SK-N-SH (cell line): ENCODE measurements around the gene HLA-DPB1. TPM values are rescaled to one million over a fixed set of nuclear protein-coding genes. Genes with fewer than 3 reads are reported as not detected.

Experiments used
- CTCF ChIA-PET: fragments of 300-600, 350-600 bp; formaldehyde crosslinking; extraction: SDS; loops from one replicate; lab custom pipeline; 2021; lab: Yijun Ruan, JAX
- POLR2A ChIA-PET: fragments of 350-600 bp; sonication (Branson Sonifier 250); formaldehyde crosslinking; extraction: SDS; loops from one replicate; lab custom pipeline; 2020; ENCODE audit warnings: antibody characterized with exemption, inconsistent platforms; lab: Yijun Ruan, JAX
- DNase-seq: peaks from one replicate; pipeline ENCODE4 v3.0.0; 2012
- H2AFZ ChIP-seq: fragments of 200-600 bp; sonication (generic); 2 replicates; pipeline ENCODE4 v1.8.1; 2016; ENCODE audit warnings: antibody characterized with exemption, mild to moderate bottlenecking, low read depth
- H3F3A ChIP-seq: fragments of 200-600 bp; sonication (generic); replicated peaks from 2 replicates; pipeline ENCODE3; 2016; ENCODE audit warnings: antibody characterized with exemption, mild to moderate bottlenecking; ENCODE audit not compliant: insufficient read depth
- H3K27ac ChIP-seq, 2 experiments: fragments of 200-500 bp in 1 of 2; fragments of 200-600 bp in 1 of 2; sonication (Bioruptor generic) in 1 of 2; sonication (generic), shearing (Covaris generic) in 1 of 2; 2 replicates each; pipeline versions ENCODE4 v1.5.1 to v1.6.1; 2014 to 2016; ENCODE audit warnings: low read depth in 2 of 2, inconsistent platforms in 1 of 2, low read length in 1 of 2, mild to moderate bottlenecking in 1 of 2, mixed read lengths in 1 of 2
- H3K27me3 ChIP-seq: fragments of 200-600 bp; sonication (generic), shearing (Covaris generic); 2 replicates; pipeline ENCODE4 v1.6.1; 2016; ENCODE audit warnings: mixed run types; ENCODE audit not compliant: insufficient read depth
- H3K36me3 ChIP-seq, 2 experiments: fragments of 200-500 bp in 1 of 2; fragments of 200-600 bp in 1 of 2; sonication (Bioruptor generic) in 1 of 2; sonication (generic) in 1 of 2; replicated peaks in 1 of 2; 2 replicates each; pipeline versions ENCODE3 to v1.5.1; 2014 to 2016; ENCODE audit warnings: low read length in 1 of 2, mild to moderate bottlenecking in 1 of 2; ENCODE audit not compliant: insufficient read depth in 2 of 2, control insufficient read depth in 1 of 2
- H3K4me1 ChIP-seq, 2 experiments: fragments of 200-500 bp in 1 of 2; fragments of 200-600 bp in 1 of 2; sonication (Bioruptor generic) in 1 of 2; sonication (generic), shearing (Covaris generic) in 1 of 2; 2 replicates each; pipeline versions ENCODE4 v1.5.1 to v1.6.1; 2014 to 2016; ENCODE audit warnings: low read depth in 1 of 2, low read length in 1 of 2, mixed run types in 1 of 2; ENCODE audit not compliant: insufficient read depth in 2 of 2, control insufficient read depth in 1 of 2
- H3K4me2 ChIP-seq: fragments of 200-600 bp; sonication (generic), shearing (Covaris generic); 2 replicates; pipeline ENCODE4 v1.6.1; 2017; ENCODE audit warnings: mixed run types
- H3K4me3 ChIP-seq, 2 experiments: fragments of 200-500 bp in 1 of 2; fragments of 200-600 bp in 1 of 2; sonication (Bioruptor generic) in 1 of 2; sonication (generic), shearing (Covaris generic) in 1 of 2; 2 replicates each; pipeline versions ENCODE4 v1.5.1 to v1.8.1; 2014 to 2016; ENCODE audit warnings: low read depth in 2 of 2, inconsistent platforms in 1 of 2, low read length in 1 of 2, mild to moderate bottlenecking in 1 of 2, mixed read lengths in 1 of 2, moderate library complexity in 1 of 2
- H3K79me2 ChIP-seq: fragments of 200-600 bp; sonication (generic); 2 replicates; pipeline ENCODE4 v1.8.1; 2017; ENCODE audit warnings: mild to moderate bottlenecking; ENCODE audit not compliant: insufficient read depth
- H3K9ac ChIP-seq: fragments of 200-600 bp; sonication (generic); 2 replicates; pipeline ENCODE4 v1.6.1; 2017; ENCODE audit warnings: mixed run types
- H3K9me2 ChIP-seq: fragments of 200-600 bp; sonication (generic); 2 replicates; pipeline ENCODE4 v1.6.1; 2017; ENCODE audit warnings: mixed run types
- H3K9me3 ChIP-seq: fragments of 200-600 bp; sonication (generic); 2 replicates; pipeline ENCODE4 v1.6.1; 2017; ENCODE audit warnings: mixed run types, mild to moderate bottlenecking, moderate library complexity
- H4K20me1 ChIP-seq: fragments of 200-600 bp; sonication (generic); 2 replicates; pipeline ENCODE4 v1.6.1; 2017; ENCODE audit warnings: mild to moderate bottlenecking, mixed run types; ENCODE audit not compliant: insufficient read depth
- CHD2 ChIP-seq: fragments of 150-350 bp; IDR thresholded peaks from 2 replicates; pipeline ENCODE4 v1.6.1; 2018; ENCODE audit warnings: low read length; ENCODE audit not compliant: partially characterized antibody
- EP300 ChIP-seq, 2 experiments: IDR thresholded peaks; 2 replicates each; pipeline versions ENCODE4 v1.4.0 to v1.6.1; 2012; ENCODE audit warnings: borderline replicate concordance in 1 of 2, low read depth in 1 of 2, low read length in 1 of 2
- FOSL2 ChIP-seq: IDR thresholded peaks from 2 replicates; pipeline ENCODE4 v1.4.0; 2012; ENCODE audit warnings: low read depth, mild to moderate bottlenecking, moderate library complexity, borderline replicate concordance
- FOXJ3 ChIP-seq: sonication (generic); formaldehyde crosslinking; IDR thresholded peaks from 2 replicates; pipeline ENCODE4 v1.5.1; 2020; ENCODE audit warnings: mild to moderate bottlenecking, missing genetic modification reagents
- FOXM1 ChIP-seq: IDR thresholded peaks from 2 replicates; pipeline ENCODE4 v1.4.0; 2012; ENCODE audit warnings: low read depth, mild to moderate bottlenecking
- GABPA ChIP-seq: IDR thresholded peaks from 2 replicates; pipeline ENCODE4 v1.4.0; 2012; ENCODE audit warnings: low read depth, mild to moderate bottlenecking
- GATA2 ChIP-seq: sonication (generic); formaldehyde crosslinking; IDR thresholded peaks from 2 replicates; pipeline ENCODE4 v1.5.0; 2020; ENCODE audit warnings: mild to moderate bottlenecking, missing genetic modification reagents
- JUND ChIP-seq: IDR thresholded peaks from 2 replicates; pipeline ENCODE4 v1.4.0; 2012
- MEF2A ChIP-seq: IDR thresholded peaks from 2 replicates; pipeline ENCODE4 v1.4.0; 2012; ENCODE audit warnings: low read depth, borderline replicate concordance
- MXI1 ChIP-seq: IDR thresholded peaks from 2 replicates; pipeline ENCODE4 v1.6.1; 2012; ENCODE audit warnings: mild to moderate bottlenecking, low read depth, low read length, improper control_type of control experiment
- POLR2AphosphoS5 ChIP-seq: IDR thresholded peaks from 2 replicates; pipeline ENCODE4 v1.6.1; 2012; ENCODE audit warnings: low read depth, low read length
- RAD21 ChIP-seq: IDR thresholded peaks from 2 replicates; pipeline ENCODE4 v1.6.1; 2012; ENCODE audit warnings: mild to moderate bottlenecking, low read length
- RCOR1 ChIP-seq: fragments of 150-350 bp; IDR thresholded peaks from 2 replicates; pipeline ENCODE4 v1.6.1; 2017; ENCODE audit warnings: antibody characterized with exemption, low read length
- TCF12 ChIP-seq: IDR thresholded peaks from 2 replicates; pipeline ENCODE4 v1.4.0; 2012
- TEAD4 ChIP-seq: IDR thresholded peaks from 2 replicates; pipeline ENCODE4 v1.4.0; 2012; ENCODE audit warnings: mild to moderate bottlenecking, borderline replicate concordance; ENCODE audit not compliant: insufficient read depth
- YY1 ChIP-seq: IDR thresholded peaks from 2 replicates; pipeline ENCODE4 v1.4.0; 2012; ENCODE audit warnings: low read depth, mild to moderate bottlenecking
- WGBS: methylation state at CpG from one replicate; pipeline ENCODE4 v1.1.6; 2017; ENCODE audit warnings: low lambda C conversion rate; 5-methylcytosine and 5-hydroxymethylcytosine counted together
- polyA plus RNA-seq, 3 experiments: library from polyadenylated mRNA; depleted of rRNA; stranded (reverse); fragments of >200 nt; gene quantifications; 2 replicates each; pipeline ENCODE4 v1.2.3, GENCODE V29; 2012
- TF ChIP-seq, protein P1 (sequence below): IDR thresholded peaks from 2 replicates; pipeline ENCODE4 v1.6.1; 2012; ENCODE audit warnings: mild to moderate bottlenecking, low read depth, low read length, moderate library complexity
- TF ChIP-seq, protein P2 (sequence below): IDR thresholded peaks from 2 replicates; pipeline ENCODE4 v1.4.0; 2012; ENCODE audit warnings: low read depth
- TF ChIP-seq, protein P3 (sequence below): IDR thresholded peaks from 2 replicates; pipeline ENCODE4 v1.4.0; 2012; ENCODE audit warnings: low read depth, borderline replicate concordance
- TF ChIP-seq, protein P4 (sequence below): fragments of 150-350 bp; IDR thresholded peaks from 2 replicates; pipeline ENCODE4 v1.6.1; 2016; ENCODE audit warnings: mild to moderate bottlenecking, low read depth, low read length

The HLA-DPB1 gene
- polyA plus RNA-seq, 1 of the 3 experiments (the other 2 are of a cell fraction), result 2.0 TPM

DNA sequence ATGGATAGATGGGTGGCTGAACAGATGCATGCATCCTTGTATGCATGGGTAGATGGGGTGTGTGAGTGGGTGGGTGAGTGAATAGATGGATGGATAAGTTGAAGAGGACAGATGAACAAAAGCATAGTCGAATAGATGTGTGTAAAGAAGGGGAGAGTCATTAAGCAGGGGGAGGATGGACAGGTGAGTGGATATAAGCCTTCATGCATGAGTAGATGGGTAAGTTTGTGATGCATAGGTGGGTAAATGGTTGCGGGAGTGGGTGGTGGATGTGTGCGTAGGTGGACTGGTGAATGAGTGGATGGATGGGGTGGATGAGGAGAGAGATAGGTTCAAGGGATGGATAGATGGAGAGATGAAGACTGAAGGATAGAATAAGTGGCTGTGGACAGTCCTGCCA is 29.6 kb downstream of the HLA-DPB1 start:
- Histone ChIP-seq H3K9ac (no peak overlapping the region), H3K9me3 (peaks cover 3% of the 10 kb centered on the region; the same call in 1 of the 2 replicates), H4K20me1 (no peaks in the 10 kb centered on the region), H3K36me3 (no peaks in the 10 kb centered on the region), H3K4me2 (no peak overlapping the region), H3F3A (no peaks in the 10 kb centered on the region), H3K79me2 (no peaks in the 10 kb centered on the region), H3K4me1 (no peaks in the 10 kb centered on the region), H3K9me2 (no peaks in the 10 kb centered on the region), H3K27me3 (peaks cover 24% of the 10 kb centered on the region; the same call in 1 of the 2 replicates), H3K4me3 (no peak overlapping the region), H2AFZ (no peak overlapping the region), H3K27ac (no peak overlapping the region)
- TF ChIP-seq EP300 (IDR thresholded peaks at IDR 0.05; ENCODE audit: borderline replicate concordance in 1 of 2, low read depth in 1 of 2, low read length in 1 of 2), result no peak
- no peak for TF ChIP-seq POLR2AphosphoS5
- TF ChIP-seq RAD21, result no peak
- TF ChIP-seq MEF2A, result no peak
- TF ChIP-seq TEAD4, result no peak
- TF ChIP-seq JUND, result no peak
- TF ChIP-seq, protein P1, sequence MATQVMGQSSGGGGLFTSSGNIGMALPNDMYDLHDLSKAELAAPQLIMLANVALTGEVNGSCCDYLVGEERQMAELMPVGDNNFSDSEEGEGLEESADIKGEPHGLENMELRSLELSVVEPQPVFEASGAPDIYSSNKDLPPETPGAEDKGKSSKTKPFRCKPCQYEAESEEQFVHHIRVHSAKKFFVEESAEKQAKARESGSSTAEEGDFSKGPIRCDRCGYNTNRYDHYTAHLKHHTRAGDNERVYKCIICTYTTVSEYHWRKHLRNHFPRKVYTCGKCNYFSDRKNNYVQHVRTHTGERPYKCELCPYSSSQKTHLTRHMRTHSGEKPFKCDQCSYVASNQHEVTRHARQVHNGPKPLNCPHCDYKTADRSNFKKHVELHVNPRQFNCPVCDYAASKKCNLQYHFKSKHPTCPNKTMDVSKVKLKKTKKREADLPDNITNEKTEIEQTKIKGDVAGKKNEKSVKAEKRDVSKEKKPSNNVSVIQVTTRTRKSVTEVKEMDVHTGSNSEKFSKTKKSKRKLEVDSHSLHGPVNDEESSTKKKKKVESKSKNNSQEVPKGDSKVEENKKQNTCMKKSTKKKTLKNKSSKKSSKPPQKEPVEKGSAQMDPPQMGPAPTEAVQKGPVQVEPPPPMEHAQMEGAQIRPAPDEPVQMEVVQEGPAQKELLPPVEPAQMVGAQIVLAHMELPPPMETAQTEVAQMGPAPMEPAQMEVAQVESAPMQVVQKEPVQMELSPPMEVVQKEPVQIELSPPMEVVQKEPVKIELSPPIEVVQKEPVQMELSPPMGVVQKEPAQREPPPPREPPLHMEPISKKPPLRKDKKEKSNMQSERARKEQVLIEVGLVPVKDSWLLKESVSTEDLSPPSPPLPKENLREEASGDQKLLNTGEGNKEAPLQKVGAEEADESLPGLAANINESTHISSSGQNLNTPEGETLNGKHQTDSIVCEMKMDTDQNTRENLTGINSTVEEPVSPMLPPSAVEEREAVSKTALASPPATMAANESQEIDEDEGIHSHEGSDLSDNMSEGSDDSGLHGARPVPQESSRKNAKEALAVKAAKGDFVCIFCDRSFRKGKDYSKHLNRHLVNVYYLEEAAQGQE, result no peak
- TF ChIP-seq GABPA, result no peak
- no peak for TF ChIP-seq GATA2 (CRISPR knock-in tag)
- no peak for TF ChIP-seq CHD2
- no peak for TF ChIP-seq YY1
- no peak for TF ChIP-seq FOXM1
- TF ChIP-seq TCF12, result no peak
- TF ChIP-seq, protein P2, sequence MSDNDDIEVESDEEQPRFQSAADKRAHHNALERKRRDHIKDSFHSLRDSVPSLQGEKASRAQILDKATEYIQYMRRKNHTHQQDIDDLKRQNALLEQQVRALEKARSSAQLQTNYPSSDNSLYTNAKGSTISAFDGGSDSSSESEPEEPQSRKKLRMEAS, result no peak
- TF ChIP-seq FOXJ3 (CRISPR knock-in tag), result no peak
- no peak for TF ChIP-seq RCOR1
- no peak for TF ChIP-seq MXI1
- TF ChIP-seq, protein P3, sequence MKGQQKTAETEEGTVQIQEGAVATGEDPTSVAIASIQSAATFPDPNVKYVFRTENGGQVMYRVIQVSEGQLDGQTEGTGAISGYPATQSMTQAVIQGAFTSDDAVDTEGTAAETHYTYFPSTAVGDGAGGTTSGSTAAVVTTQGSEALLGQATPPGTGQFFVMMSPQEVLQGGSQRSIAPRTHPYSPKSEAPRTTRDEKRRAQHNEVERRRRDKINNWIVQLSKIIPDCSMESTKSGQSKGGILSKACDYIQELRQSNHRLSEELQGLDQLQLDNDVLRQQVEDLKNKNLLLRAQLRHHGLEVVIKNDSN, result no peak
- TF ChIP-seq, protein P4, sequence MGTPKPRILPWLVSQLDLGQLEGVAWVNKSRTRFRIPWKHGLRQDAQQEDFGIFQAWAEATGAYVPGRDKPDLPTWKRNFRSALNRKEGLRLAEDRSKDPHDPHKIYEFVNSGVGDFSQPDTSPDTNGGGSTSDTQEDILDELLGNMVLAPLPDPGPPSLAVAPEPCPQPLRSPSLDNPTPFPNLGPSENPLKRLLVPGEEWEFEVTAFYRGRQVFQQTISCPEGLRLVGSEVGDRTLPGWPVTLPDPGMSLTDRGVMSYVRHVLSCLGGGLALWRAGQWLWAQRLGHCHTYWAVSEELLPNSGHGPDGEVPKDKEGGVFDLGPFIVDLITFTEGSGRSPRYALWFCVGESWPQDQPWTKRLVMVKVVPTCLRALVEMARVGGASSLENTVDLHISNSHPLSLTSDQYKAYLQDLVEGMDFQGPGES, result no peak
- no peak for TF ChIP-seq FOSL2
- 17% methylated on average over 3 of the region's 3 CpGs for WGBS
- ChIA-PET POLR2A (no interaction called here), CTCF (no interaction called here)
- no peak for DNase-seq
